ENCODE data around the gene ZW10.
"Not testable (repeated sequence)": the region's sequence is repeated elsewhere in the genome, so short reads cannot be mapped to it uniquely, and the experiment has no call there.

The ZW10 gene

GRCh38 chr11:113736323-113736722 is 37.2 kb downstream of the ZW10 start:
- DNase-seq, result no peak

- no peak for DNase-seq
These were observed 41.4 kb downstream of the ZW10 start for GRCh38 chr11:113732092-113732491.

- DNase-seq, result no peak
These were observed 42.4 kb downstream of the ZW10 start for GRCh38 chr11:113730887-113731726.

- no peak for DNase-seq
These were observed 44.0 kb downstream of the ZW10 start for GRCh38 chr11:113729456-113729855.

GRCh38 chr11:113728814-113729213 is 44.7 kb downstream of the ZW10 start:
- DNase-seq, result no peak

- no peak for DNase-seq
These were observed 47.6 kb downstream of the ZW10 start for GRCh38 chr11:113725913-113726312.

- no peak for DNase-seq
These were observed 48.1 kb downstream of the ZW10 start for GRCh38 chr11:113725407-113725806.

- no peak for DNase-seq
These were observed 48.7 kb downstream of the ZW10 start for GRCh38 chr11:113724778-113725177.

GRCh38 chr11:113723787-113724186 is 49.7 kb downstream of the ZW10 start:
- no peak for DNase-seq

- no peak for DNase-seq
These were observed 50.6 kb downstream of the ZW10 start for GRCh38 chr11:113722934-113723333.

- no peak for DNase-seq
These were observed 51.3 kb downstream of the ZW10 start for GRCh38 chr11:113722221-113722620.

GRCh38 chr11:113721462-113722066 is 51.9 kb downstream of the ZW10 start:
- no peak for DNase-seq

GRCh38 chr11:113720478-113720877 is 53.0 kb downstream of the ZW10 start:
- DNase-seq, result not testable (repeated sequence)

GRCh38 chr11:113715882-113716625 is 57.4 kb downstream of the ZW10 start:
- no peak for DNase-seq

GRCh38 chr11:113715273-113715672 is 58.2 kb downstream of the ZW10 start:
- DNase-seq, result no peak

- no peak for DNase-seq
These were observed 62.5 kb downstream of the ZW10 start for GRCh38 chr11:113710989-113711388.

GRCh38 chr11:113705871-113706655 is 67.4 kb downstream of the ZW10 start, which contains the start of gene TMPRSS5:
Gene TMPRSS5 (minus strand): TSS chr11:113706308. CDS start chr11:113706224, 84 bp downstream.
- no peak for DNase-seq

GRCh38 chr11:113703551-113703950 is 69.9 kb downstream of the ZW10 start:
- not testable (repeated sequence) for DNase-seq

GRCh38 chr11:113701491-113701890 is 72.0 kb downstream of the ZW10 start:
- no peak for DNase-seq

GRCh38 chr11:113698515-113698914 is 75.0 kb downstream of the ZW10 start:
- DNase-seq, result no peak

- no peak for DNase-seq
These were observed 75.6 kb downstream of the ZW10 start for GRCh38 chr11:113697756-113698407.

GRCh38 chr11:113697111-113697510 is 76.4 kb downstream of the ZW10 start:
- DNase-seq, result no peak
